ENCODE data around the gene KCNAB1. TPM values are rescaled to one million over a fixed set of nuclear protein-coding genes. Genes with fewer than 3 reads are reported as not detected.

The KCNAB1 gene
- total RNA-seq, 2 experiments from 2014 or later: not detected

GRCh38 chr3:156351783-156352182, 231.4 kb downstream of the KCNAB1 start:
- no peak overlapping the region for H3K4me3 Mint-ChIP-seq
- DNase-seq: no peak
- no peaks in the 10 kb centered on the region for H3K9me3 Mint-ChIP-seq
- H3K27ac Mint-ChIP-seq: no peak overlapping the region
- peaks cover 4% of the 10 kb centered on the region for H3K27me3 Mint-ChIP-seq
- no peaks in the 10 kb centered on the region for H3K36me3 Mint-ChIP-seq
- H3K4me1 Mint-ChIP-seq: no peaks in the 10 kb centered on the region

- Mint-ChIP-seq H3K27ac (no peak overlapping the region), H3K9me3 (no peaks in the 10 kb centered on the region), H3K36me3 (no peaks in the 10 kb centered on the region), H3K4me3 (no peak overlapping the region), H3K27me3 (peaks cover 4% of the 10 kb centered on the region), H3K4me1 (no peaks in the 10 kb centered on the region)
- DNase-seq: no peak
These were observed 232.3 kb downstream of the KCNAB1 start for GRCh38 chr3:156352728-156353127.

GRCh38 chr3:156353563-156353962, 233.2 kb downstream of the KCNAB1 start:
- no peak overlapping the region for H3K27ac Mint-ChIP-seq
- no peaks in the 10 kb centered on the region for H3K4me1 Mint-ChIP-seq
- no peak for DNase-seq
- H3K9me3 Mint-ChIP-seq: no peaks in the 10 kb centered on the region
- H3K4me3 Mint-ChIP-seq: no peak overlapping the region
- peaks cover 4% of the 10 kb centered on the region for H3K27me3 Mint-ChIP-seq
- no peaks in the 10 kb centered on the region for H3K36me3 Mint-ChIP-seq

GRCh38 chr3:156356537-156357363, 236.4 kb downstream of the KCNAB1 start:
- H3K4me1 Mint-ChIP-seq: no peaks in the 10 kb centered on the region

GRCh38 chr3:156358232-156358631, 237.9 kb downstream of the KCNAB1 start:
- no peak for DNase-seq

More at GRCh38 chr3:156356537-156357363, 236.4 kb downstream of the KCNAB1 start:
- no peak for DNase-seq
- Mint-ChIP-seq H3K27ac (no peak overlapping the region), H3K36me3 (no peaks in the 10 kb centered on the region), H3K9me3 (no peaks in the 10 kb centered on the region), H3K4me3 (no peak overlapping the region), H3K27me3 (no peaks in the 10 kb centered on the region)

GRCh38 chr3:156359368-156359767, 239.0 kb downstream of the KCNAB1 start:
- Mint-ChIP-seq H3K36me3 (no peaks in the 10 kb centered on the region), H3K27me3 (no peaks in the 10 kb centered on the region)

More at GRCh38 chr3:156358232-156358631, 237.9 kb downstream of the KCNAB1 start:
- Mint-ChIP-seq H3K27ac (no peak overlapping the region), H3K36me3 (no peaks in the 10 kb centered on the region), H3K27me3 (no peaks in the 10 kb centered on the region), H3K9me3 (no peaks in the 10 kb centered on the region), H3K4me1 (no peaks in the 10 kb centered on the region), H3K4me3 (no peak overlapping the region)

GRCh38 chr3:156360083-156360482, 239.7 kb downstream of the KCNAB1 start:
- H3K4me1 Mint-ChIP-seq: no peaks in the 10 kb centered on the region
- H3K27ac Mint-ChIP-seq: no peak overlapping the region
- H3K36me3 Mint-ChIP-seq: no peaks in the 10 kb centered on the region
- no peaks in the 10 kb centered on the region for H3K27me3 Mint-ChIP-seq
- no peaks in the 10 kb centered on the region for H3K9me3 Mint-ChIP-seq
- no peak overlapping the region for H3K4me3 Mint-ChIP-seq
- no peak for DNase-seq

More at GRCh38 chr3:156359368-156359767, 239.0 kb downstream of the KCNAB1 start:
- DNase-seq: no peak
- Mint-ChIP-seq H3K27ac (no peak overlapping the region), H3K9me3 (no peaks in the 10 kb centered on the region), H3K4me1 (no peaks in the 10 kb centered on the region), H3K4me3 (no peak overlapping the region)

- DNase-seq: no peak
- Mint-ChIP-seq H3K4me3 (no peak overlapping the region), H3K4me1 (no peaks in the 10 kb centered on the region), H3K9me3 (no peaks in the 10 kb centered on the region), H3K27ac (no peak overlapping the region), H3K36me3 (no peaks in the 10 kb centered on the region), H3K27me3 (no peaks in the 10 kb centered on the region)
These were observed 240.6 kb downstream of the KCNAB1 start for GRCh38 chr3:156360963-156361362.

GRCh38 chr3:156366559-156366958, 246.2 kb downstream of the KCNAB1 start:
- Mint-ChIP-seq H3K9me3 (no peaks in the 10 kb centered on the region), H3K4me1 (no peaks in the 10 kb centered on the region), H3K36me3 (no peaks in the 10 kb centered on the region), H3K27me3 (peaks cover 12% of the 10 kb centered on the region), H3K27ac (no peak overlapping the region), H3K4me3 (no peak overlapping the region)
- no peak for DNase-seq

- no peak overlapping the region for H3K27ac Mint-ChIP-seq
- H3K9me3 Mint-ChIP-seq: no peaks in the 10 kb centered on the region
- H3K4me3 Mint-ChIP-seq: no peak overlapping the region
- H3K4me1 Mint-ChIP-seq: no peaks in the 10 kb centered on the region
- DNase-seq: no peak
- peaks cover 12% of the 10 kb centered on the region for H3K27me3 Mint-ChIP-seq
- no peaks in the 10 kb centered on the region for H3K36me3 Mint-ChIP-seq
These were observed 247.8 kb downstream of the KCNAB1 start for GRCh38 chr3:156368189-156368588.

- Mint-ChIP-seq H3K4me1 (no peaks in the 10 kb centered on the region), H3K27me3 (peaks cover 21% of the 10 kb centered on the region), H3K27ac (no peak overlapping the region), H3K36me3 (no peaks in the 10 kb centered on the region), H3K9me3 (no peaks in the 10 kb centered on the region), H3K4me3 (no peak overlapping the region)
- DNase-seq: no peak
These were observed 251.3 kb downstream of the KCNAB1 start for GRCh38 chr3:156371701-156372100.

- Mint-ChIP-seq H3K27ac (no peak overlapping the region), H3K36me3 (no peaks in the 10 kb centered on the region), H3K4me1 (no peaks in the 10 kb centered on the region), H3K4me3 (no peak overlapping the region), H3K9me3 (no peaks in the 10 kb centered on the region), H3K27me3 (peaks cover 16% of the 10 kb centered on the region)
- no peak for DNase-seq
These were observed 252.7 kb downstream of the KCNAB1 start for GRCh38 chr3:156373095-156373494.

GRCh38 chr3:156373654-156374053, 253.3 kb downstream of the KCNAB1 start:
- H3K27ac Mint-ChIP-seq: no peak overlapping the region
- H3K36me3 Mint-ChIP-seq: no peaks in the 10 kb centered on the region
- H3K9me3 Mint-ChIP-seq: no peaks in the 10 kb centered on the region
- H3K4me1 Mint-ChIP-seq: no peaks in the 10 kb centered on the region
- DNase-seq: no peak
- H3K27me3 Mint-ChIP-seq: peaks cover 12% of the 10 kb centered on the region
- H3K4me3 Mint-ChIP-seq: no peak overlapping the region

- Mint-ChIP-seq H3K9me3 (no peaks in the 10 kb centered on the region), H3K4me3 (no peak overlapping the region), H3K4me1 (no peaks in the 10 kb centered on the region), H3K27ac (no peak overlapping the region), H3K27me3 (peaks cover 9% of the 10 kb centered on the region), H3K36me3 (no peaks in the 10 kb centered on the region)
- DNase-seq: no peak
These were observed 255.8 kb downstream of the KCNAB1 start for GRCh38 chr3:156376199-156376598.

- H3K4me3 Mint-ChIP-seq: no peak overlapping the region
- no peaks in the 10 kb centered on the region for H3K9me3 Mint-ChIP-seq
- peaks cover 9% of the 10 kb centered on the region for H3K27me3 Mint-ChIP-seq
- no peaks in the 10 kb centered on the region for H3K36me3 Mint-ChIP-seq
- DNase-seq: no peak
- no peak overlapping the region for H3K27ac Mint-ChIP-seq
- H3K4me1 Mint-ChIP-seq: no peaks in the 10 kb centered on the region
These were observed 256.9 kb downstream of the KCNAB1 start for GRCh38 chr3:156377266-156377665.

- Mint-ChIP-seq H3K4me1 (no peaks in the 10 kb centered on the region), H3K27ac (no peak overlapping the region), H3K36me3 (no peaks in the 10 kb centered on the region), H3K27me3 (peaks cover 9% of the 10 kb centered on the region), H3K4me3 (no peak overlapping the region), H3K9me3 (no peaks in the 10 kb centered on the region)
- no peak for DNase-seq
These were observed 257.3 kb downstream of the KCNAB1 start for GRCh38 chr3:156377718-156378117.
